H1 (cell line): ENCODE data around the gene GANAB. TPM values are rescaled to one million over a fixed set of nuclear protein-coding genes. Genes with fewer than 3 reads are reported as not detected.

Experiments
- CTCF ChIA-PET: fragments of 300-600 bp; sonication (Branson Sonifier 250); formaldehyde crosslinking; loops from one replicate; lab custom pipeline; 2021; ENCODE audit not compliant: partially characterized antibody; lab: Charles Lee
- POLR2A ChIA-PET: fragments of 300-600 bp; sonication (Branson Sonifier 250); formaldehyde crosslinking; loops from one replicate; lab custom pipeline; 2021; ENCODE audit warnings: inconsistent platforms; ENCODE audit not compliant: partially characterized antibody; lab: Charles Lee
- DNase-seq, 2 experiments: peaks; one replicate each; pipeline versions ENCODE4 v3.0.0 to v3.0.0-alpha.2; 2010 to 2022; ENCODE audit warnings: low spot score in 2 of 2, low read depth in 1 of 2, mixed read lengths in 1 of 2
- FAIRE-seq: peaks from 2 replicates; lab custom pipeline; 2011; peaks lifted over from hg19 to GRCh38; lab: Jason Lieb, UNC
- H2AFZ ChIP-seq: 2 replicates; pipeline ENCODE4 v1.8.1; 2012; ENCODE audit warnings: low read length, inconsistent platforms
- H2AK5ac ChIP-seq: 2 replicates; pipeline ENCODE4 v1.6.1; 2013; ENCODE audit warnings: low read depth, low read length
- H2BK120ac ChIP-seq: replicated peaks from 2 replicates; pipeline ENCODE3; 2013; ENCODE audit warnings: low read depth, low read length, inconsistent platforms
- H2BK12ac ChIP-seq: 2 replicates; pipeline ENCODE4 v1.6.1; 2013; ENCODE audit warnings: low read depth, low read length
- H2BK15ac ChIP-seq: 2 replicates; pipeline ENCODE4 v1.6.1; 2013; ENCODE audit warnings: low read length
- H2BK20ac ChIP-seq: 2 replicates; pipeline ENCODE4 v1.6.1; 2013; ENCODE audit warnings: low read length
- H2BK5ac ChIP-seq: 2 replicates; pipeline ENCODE4 v1.6.1; 2013; ENCODE audit warnings: low read depth, low read length
- H3K14ac ChIP-seq: 2 replicates; pipeline ENCODE4 v1.6.1; 2013; ENCODE audit warnings: inconsistent platforms; ENCODE audit not compliant: insufficient read length
- H3K18ac ChIP-seq: 2 replicates; pipeline ENCODE4 v1.6.1; 2013; ENCODE audit warnings: low read length; ENCODE audit errors: extremely low read depth
- H3K23ac ChIP-seq: 2 replicates; pipeline ENCODE4 v1.6.1; 2013; ENCODE audit warnings: inconsistent platforms; ENCODE audit not compliant: insufficient read length
- H3K23me2 ChIP-seq: 2 replicates; pipeline ENCODE4 v1.6.1; 2013; ENCODE audit warnings: low read depth, low read length
- H3K27ac ChIP-seq: 2 replicates; pipeline ENCODE4 v1.6.1; 2011; ENCODE audit warnings: low read depth, low read length, inconsistent platforms
- H3K27me3 ChIP-seq, 4 experiments: replicated peaks in 1 of 4; 1 replicate in 1 of 4; 2 replicates in 3 of 4; pipeline versions ENCODE4 v1.6.1 to v1.8.1; 2011 to 2013; ENCODE audit warnings: low read length in 3 of 4, mild to moderate bottlenecking in 3 of 4, inconsistent platforms in 2 of 4, mixed read lengths in 2 of 4, moderate library complexity in 1 of 4; ENCODE audit not compliant: control insufficient read depth in 3 of 4, insufficient read depth in 3 of 4; ENCODE audit errors: extremely low read depth in 1 of 4
- H3K36me3 ChIP-seq, 4 experiments: 2 replicates each; pipeline versions ENCODE4 v1.6.1 to v1.8.1; 2011 to 2013; ENCODE audit warnings: mild to moderate bottlenecking in 4 of 4, low read length in 3 of 4, moderate library complexity in 2 of 4, control low read depth in 1 of 4, inconsistent platforms in 1 of 4; ENCODE audit not compliant: insufficient read depth in 4 of 4, control insufficient read depth in 2 of 4
- H3K4ac ChIP-seq: replicated peaks from 2 replicates; pipeline ENCODE3; 2013; ENCODE audit warnings: low read length, low read depth, mixed read lengths, inconsistent platforms; ENCODE audit not compliant: insufficient read length
- H3K4me1 ChIP-seq, 4 experiments: replicated peaks in 1 of 4; 1 replicate in 1 of 4; 2 replicates in 3 of 4; pipeline versions ENCODE4 v1.6.1 to v1.8.1; 2011 to 2013; ENCODE audit warnings: low read length in 3 of 4, inconsistent platforms in 2 of 4, mixed read lengths in 1 of 4; ENCODE audit not compliant: insufficient read depth in 4 of 4, control insufficient read depth in 3 of 4
- H3K4me2 ChIP-seq, 2 experiments: 2 replicates each; pipeline versions ENCODE4 v1.6.1 to v1.8.1; 2011 to 2013; ENCODE audit warnings: low read depth in 2 of 2, low read length in 2 of 2, control low read depth in 1 of 2, inconsistent platforms in 1 of 2, mild to moderate bottlenecking in 1 of 2; ENCODE audit not compliant: insufficient read depth in 1 of 2
- H3K4me3 ChIP-seq, 4 experiments: fragments of 200-600, 300-600 bp in 1 of 4; sonication (generic), shearing (Covaris generic), sonication (Bioruptor Twin) in 1 of 4; 2 replicates each; pipeline versions ENCODE4 v1.5.1 to v1.8.1; 2011 to 2016; ENCODE audit warnings: low read length in 4 of 4, low read depth in 3 of 4, control low read depth in 2 of 4, inconsistent platforms in 2 of 4, mild to moderate bottlenecking in 2 of 4, mixed read lengths in 1 of 4, moderate library complexity in 1 of 4; ENCODE audit not compliant: insufficient read depth in 2 of 4; ENCODE audit errors: extremely low read depth in 1 of 4
- H3K56ac ChIP-seq: replicated peaks from 2 replicates; pipeline ENCODE3; 2013; ENCODE audit warnings: low read depth, mild to moderate bottlenecking, mixed read lengths, low read length, inconsistent platforms; ENCODE audit not compliant: insufficient read length
- H3K79me1 ChIP-seq: 2 replicates; pipeline ENCODE4 v1.6.1; 2013; ENCODE audit warnings: low read depth, low read length, control low read depth
- H3K79me2 ChIP-seq, 2 experiments: 2 replicates each; pipeline versions ENCODE4 v1.6.1 to v1.8.1; 2012 to 2013; ENCODE audit warnings: low read length in 2 of 2, mild to moderate bottlenecking in 2 of 2, inconsistent platforms in 1 of 2; ENCODE audit not compliant: insufficient read depth in 2 of 2, control insufficient read depth in 1 of 2
- H3K9ac ChIP-seq, 4 experiments: replicated peaks in 1 of 4; 1 replicate in 1 of 4; 2 replicates in 3 of 4; pipeline versions ENCODE4 v1.6.1 to v1.8.1; 2011 to 2013; ENCODE audit warnings: low read depth in 3 of 4, low read length in 3 of 4, control low read depth in 2 of 4, mild to moderate bottlenecking in 2 of 4, moderate library complexity in 2 of 4, inconsistent platforms in 1 of 4; ENCODE audit errors: extremely low read depth in 1 of 4
- H3K9me3 ChIP-seq, 2 experiments: 2 replicates each; pipeline versions ENCODE4 v1.6.1 to v1.8.1; 2012 to 2013; ENCODE audit warnings: mild to moderate bottlenecking in 2 of 2, moderate library complexity in 2 of 2, control low read depth in 1 of 2, inconsistent platforms in 1 of 2, low read depth in 1 of 2, low read length in 1 of 2, mixed read lengths in 1 of 2; ENCODE audit not compliant: insufficient read depth in 2 of 2
- H4K20me1 ChIP-seq, 2 experiments: replicated peaks in 1 of 2; 2 replicates each; pipeline versions ENCODE3 to v1.8.1; 2011 to 2013; ENCODE audit warnings: inconsistent platforms in 2 of 2, low read length in 2 of 2, mild to moderate bottlenecking in 1 of 2; ENCODE audit not compliant: insufficient read depth in 2 of 2, control insufficient read depth in 1 of 2
- H4K5ac ChIP-seq: 2 replicates; pipeline ENCODE4 v1.6.1; 2013; ENCODE audit warnings: low read length, low read depth, mixed read lengths, inconsistent platforms; ENCODE audit not compliant: insufficient read length
- H4K8ac ChIP-seq: 2 replicates; pipeline ENCODE4 v1.8.0; 2013; ENCODE audit warnings: mild to moderate bottlenecking, moderate library complexity, low read length, inconsistent platforms; ENCODE audit not compliant: insufficient read depth; ENCODE audit errors: extremely low read depth
- H4K91ac ChIP-seq: replicated peaks from 2 replicates; pipeline ENCODE3; 2013; ENCODE audit warnings: low read length, mixed read lengths, inconsistent platforms; ENCODE audit not compliant: insufficient read length
- BRCA1 ChIP-seq: IDR thresholded peaks from 2 replicates; pipeline ENCODE4 v1.6.1; 2012; ENCODE audit warnings: low read depth, low read length, improper control_type of control experiment
- CTCF ChIP-seq, 3 experiments: IDR thresholded peaks; 1 replicate in 2 of 3; 2 replicates in 1 of 3; pipeline versions ENCODE4 v1.5.1 to v1.6.1; 2011; ENCODE audit warnings: low read length in 3 of 3, mild to moderate bottlenecking in 3 of 3, inconsistent platforms in 2 of 3, low read depth in 1 of 3, moderate library complexity in 1 of 3; ENCODE audit not compliant: insufficient read depth in 1 of 3; ENCODE audit errors: control extremely low read depth in 1 of 3
- E2F6 ChIP-seq: IDR thresholded peaks from 2 replicates; pipeline ENCODE4 v1.6.1; 2012; ENCODE audit warnings: inconsistent platforms
- EP300 ChIP-seq, 2 experiments: IDR thresholded peaks; 1 replicate in 1 of 2; 2 replicates in 1 of 2; pipeline ENCODE4 v1.6.1; 2011 to 2012; ENCODE audit warnings: low read depth in 2 of 2, low read length in 2 of 2, mild to moderate bottlenecking in 2 of 2, borderline replicate concordance in 1 of 2, inconsistent platforms in 1 of 2, moderate library complexity in 1 of 2
- EZH2 ChIP-seq: fragments of 200-600 bp; sonication (generic); IDR thresholded peaks from 2 replicates; pipeline ENCODE4 v1.7.1; 2012; ENCODE audit warnings: low read depth, mild to moderate bottlenecking, moderate library complexity, low read length, inconsistent platforms; ENCODE audit not compliant: severe bottlenecking
- KDM4A ChIP-seq: IDR thresholded peaks from one replicate; pipeline ENCODE4 v1.7.1; 2012; ENCODE audit warnings: low read depth, mild to moderate bottlenecking, moderate library complexity, low read length, inconsistent platforms; ENCODE audit not compliant: severe bottlenecking
- SIRT6 ChIP-seq: IDR thresholded peaks from one replicate; pipeline ENCODE4 v1.7.1; 2012; ENCODE audit warnings: low read length, inconsistent platforms
- SIX5 ChIP-seq: IDR thresholded peaks from 2 replicates; pipeline ENCODE4 v1.6.1; 2011; ENCODE audit warnings: mild to moderate bottlenecking, low read depth, low read length
- SUZ12 ChIP-seq: fragments of 200-600 bp; sonication (generic); IDR thresholded peaks from 2 replicates; pipeline ENCODE4 v1.6.1; 2012; ENCODE audit warnings: mild to moderate bottlenecking, inconsistent platforms, low read length, moderate library complexity, mixed read lengths
- TEAD4 ChIP-seq: IDR thresholded peaks from 2 replicates; pipeline ENCODE4 v1.6.1; 2012; ENCODE audit warnings: low read depth, low read length, inconsistent platforms, mixed read lengths
- WGBS, 2 experiments: shearing (Covaris generic) in 1 of 2; methylation state at CpG; one replicate each; pipeline versions ENCODE4 v1.1.6 to v1.1.7; 2013 to 2015; ENCODE audit warnings: low lambda C conversion rate in 2 of 2, mixed read lengths in 2 of 2, inconsistent platforms in 1 of 2, low coverage in 1 of 2, missing lambda C conversion rate in 1 of 2; ENCODE audit not compliant: insufficient replicate concordance in 2 of 2, insufficient coverage in 1 of 2, insufficient read length in 1 of 2; ENCODE audit errors: extremely low coverage in 1 of 2, missing lambda C conversion rate in 1 of 2; 5-methylcytosine and 5-hydroxymethylcytosine counted together
- polyA plus RNA-seq, 7 experiments: library from polyadenylated mRNA; depleted of rRNA in 3 of 7; stranded (reverse) in 5 of 7; unstranded in 2 of 7; fragments of >200 nt in 5 of 7; fragments of 200-250 nt in 2 of 7; gene quantifications; 1 replicate in 5 of 7; 2 replicates in 1 of 7; 4 replicates in 1 of 7; pipeline versions ENCODE4 v1.2.1 to v1.2.3, GENCODE V29; 2011 to 2013; ENCODE audit warnings: missing spikeins in 2 of 7, mixed read lengths in 2 of 7
- total RNA-seq: library from RNA; stranded (reverse); fragmentation: NEBNext Ultra II Directional; extraction: Animal tissue kit (Norgen Biotek cat#: 25700); gene quantifications from 2 replicates; pipeline ENCODE4 v1.2.1, GENCODE V29; 2021

The GANAB gene
- total and polyA plus RNA-seq, 2 of the 8 experiments (the other 6 are each of a cell fraction or from before 2014, with no cell fraction given) = 289 to 330 TPM

DNA sequence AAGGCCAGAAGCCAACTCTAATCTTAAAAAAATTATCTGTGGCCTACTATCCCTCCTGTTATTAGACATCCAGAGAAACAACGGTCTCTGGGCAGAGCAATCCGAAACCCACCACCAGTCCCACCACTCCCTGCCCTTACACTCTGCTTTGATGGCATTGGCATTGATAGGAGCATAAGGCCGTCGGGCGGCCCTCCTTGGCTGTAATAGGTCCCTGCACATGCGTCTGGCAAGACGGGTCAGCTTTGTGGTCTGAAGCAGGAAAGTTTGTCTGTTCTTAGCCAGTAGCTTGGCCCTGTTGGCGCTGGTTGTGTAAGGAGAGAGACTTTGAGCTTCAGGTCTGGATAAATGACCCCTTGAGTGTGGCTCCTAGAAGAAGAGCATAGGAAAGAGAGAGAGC is 51.3 kb downstream of the GANAB start:
- Histone ChIP-seq H4K20me1 (peaks cover 4 to 8% of the 10 kb centered on the region in 2 experiments), H3K79me1 (no peaks in the 10 kb centered on the region), H3K4ac (no peak overlapping the region), H3K36me3 (peaks cover 36 to 49% (median 39%) of the 10 kb centered on the region in 4 experiments), H4K8ac (no peak overlapping the region), H2BK5ac (no peak overlapping the region), H3K4me3 (no peak overlapping the region), H2BK12ac (no peak overlapping the region), H4K5ac (no peak overlapping the region), H3K79me2 (peaks cover 0 to 27% of the 10 kb centered on the region in 2 experiments; a peak in 2 of 4 replicates), H3K9ac (no peak overlapping the region), H3K4me1 (peaks cover 4 to 10% (median 8%) of the 10 kb centered on the region in 4 experiments; a peak in 6 of 7 replicates), H2AFZ (no peak overlapping the region), H4K91ac (no peak overlapping the region), H2BK20ac (no peak overlapping the region), H3K23ac (no peak overlapping the region), H2AK5ac (no peak overlapping the region), H2BK120ac (no peak overlapping the region), H3K27me3 (no peaks in the 10 kb centered on the region), H3K4me2 (no peak overlapping the region), H3K14ac (no peak overlapping the region), H3K18ac (no peak overlapping the region), H3K23me2 (peaks cover 6% of the 10 kb centered on the region), H3K56ac (no peak overlapping the region), H3K27ac (no peak overlapping the region), H2BK15ac (no peak overlapping the region), H3K9me3 (no peaks in the 10 kb centered on the region)
- FAIRE-seq (no peak), DNase-seq (no peak)
- 95% methylated on average over 8 of the region's 8 CpGs; no CpG with 5 or more reads in 1 of the 2 experiments for WGBS, 2 experiments
- CTCF ChIA-PET = interaction anchor here (0.6 to 7.2 kb wide), 6 partner anchors 12 to 51 kb away, joined by 3 to 97 read pairs (median 6); partner anchors contain the start of gene B3GAT3
- POLR2A ChIA-PET = interaction anchor here (0.6 to 12.3 kb wide), 10 partner anchors 15 to 114 kb away, joined by 3 to 235 read pairs (median 6); partner anchors contain the start of genes B3GAT3, CSKMT, EEF1G and EML3
- TF ChIP-seq CTCF (IDR thresholded peaks at IDR 0.05; ENCODE audit: control extremely low read depth in 1 of 3, insufficient read depth in 1 of 3, low read depth in 1 of 3, low read length in 3 of 3) = no peak
- TF ChIP-seq SUZ12 = no peak
- TF ChIP-seq SIRT6 = no peak
- no peak for TF ChIP-seq E2F6
- TF ChIP-seq BRCA1 = no peak
- TF ChIP-seq SIX5 = no peak
- TF ChIP-seq TEAD4 = no peak
- no peak for TF ChIP-seq EZH2
- no peak for TF ChIP-seq KDM4A
- no peak for TF ChIP-seq EP300 (IDR thresholded peaks at IDR 0.05; ENCODE audit: borderline replicate concordance in 1 of 2, low read depth in 2 of 2, low read length in 2 of 2)
